KMS-11 (cell line): ENCODE data around the gene CLDN5.
"Not testable (repeated sequence)": the region's sequence is repeated elsewhere in the genome, so short reads cannot be mapped to it uniquely, and the experiment has no call there.

Experiments
- H2AFZ ChIP-seq: fragments of 200-600 bp; sonication (generic); 2 replicates; pipeline ENCODE4 v1.6.1; 2016; ENCODE audit warnings: antibody characterized with exemption, mixed run types, low read depth
- H3K27ac ChIP-seq: fragments of 200-600 bp; sonication (generic); 2 replicates; pipeline ENCODE4 v1.6.1; 2016; ENCODE audit warnings: mild to moderate bottlenecking, mixed run types
- H3K27me3 ChIP-seq: fragments of 200-600 bp; sonication (generic); 2 replicates; pipeline ENCODE4 v1.6.1; 2017; ENCODE audit warnings: mild to moderate bottlenecking, low read depth, mixed run types, moderate library complexity; ENCODE audit not compliant: insufficient read depth
- H3K36me3 ChIP-seq: fragments of 200-600 bp; sonication (generic); 2 replicates; pipeline ENCODE4 v1.6.1; 2017; ENCODE audit warnings: mild to moderate bottlenecking, mixed run types; ENCODE audit not compliant: insufficient read depth
- H3K4me1 ChIP-seq: fragments of 200-600 bp; sonication (generic); 2 replicates; pipeline ENCODE4 v1.6.1; 2016; ENCODE audit warnings: mild to moderate bottlenecking, low read depth, mixed run types; ENCODE audit not compliant: poor library complexity, severe bottlenecking
- H3K4me2 ChIP-seq: fragments of 200-600 bp; sonication (generic); 2 replicates; pipeline ENCODE4 v1.7.0; 2016; ENCODE audit warnings: mild to moderate bottlenecking, mixed run types
- H3K4me3 ChIP-seq: fragments of 200-600 bp; sonication (generic); IDR thresholded peaks from 2 replicates; pipeline ENCODE4 v1.6.1; 2017; ENCODE audit warnings: low read depth, low read length, mixed read lengths; ENCODE audit not compliant: insufficient read depth
- H3K79me2 ChIP-seq: fragments of 200-600 bp; sonication (generic); 2 replicates; pipeline ENCODE4 v1.6.1; 2016; ENCODE audit warnings: low read depth, mixed run types; ENCODE audit not compliant: insufficient read depth
- H3K9ac ChIP-seq: fragments of 200-600 bp; sonication (generic); 2 replicates; pipeline ENCODE4 v1.6.1; 2016; ENCODE audit warnings: mild to moderate bottlenecking, mixed run types
- H4K20me1 ChIP-seq: fragments of 200-600 bp; sonication (generic); 2 replicates; pipeline ENCODE4 v1.6.1; 2016; ENCODE audit warnings: mild to moderate bottlenecking, mixed run types; ENCODE audit not compliant: insufficient read depth
- TF ChIP-seq, protein P1 (sequence below): fragments of 200-600 bp; sonication (generic); conservative IDR thresholded peaks from 2 replicates; pipeline ENCODE4 v1.6.1; 2017; ENCODE audit warnings: low read depth, mild to moderate bottlenecking, antibody characterized with exemption, low read length, moderate library complexity, mixed read lengths

The CLDN5 gene

DNA sequence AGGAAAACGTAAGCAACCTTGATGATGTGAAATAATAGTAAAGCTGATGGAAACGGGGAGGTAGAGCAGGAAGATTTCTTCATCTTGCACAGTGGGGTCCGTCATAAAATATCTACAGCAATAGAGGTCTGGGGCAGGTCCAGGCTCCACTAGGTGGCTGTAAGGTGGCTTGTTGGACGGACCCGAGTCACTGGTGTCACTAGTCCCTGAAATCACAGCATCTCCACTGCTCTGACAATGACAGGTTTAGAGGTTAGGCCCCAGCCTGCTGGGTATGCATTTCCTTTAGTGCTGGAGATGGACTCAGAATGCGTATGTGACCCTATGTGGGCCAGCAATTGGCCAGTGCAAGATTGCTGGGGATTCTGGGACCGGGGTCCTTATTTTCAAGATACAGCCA, 25.2 kb upstream of the CLDN5 start:
- H3K36me3 ChIP-seq, result no peaks in the 10 kb centered on the region
- H3K9ac ChIP-seq, result no peak overlapping the region
- H3K27me3 ChIP-seq, result no peaks in the 10 kb centered on the region
- TF ChIP-seq, protein P1, sequence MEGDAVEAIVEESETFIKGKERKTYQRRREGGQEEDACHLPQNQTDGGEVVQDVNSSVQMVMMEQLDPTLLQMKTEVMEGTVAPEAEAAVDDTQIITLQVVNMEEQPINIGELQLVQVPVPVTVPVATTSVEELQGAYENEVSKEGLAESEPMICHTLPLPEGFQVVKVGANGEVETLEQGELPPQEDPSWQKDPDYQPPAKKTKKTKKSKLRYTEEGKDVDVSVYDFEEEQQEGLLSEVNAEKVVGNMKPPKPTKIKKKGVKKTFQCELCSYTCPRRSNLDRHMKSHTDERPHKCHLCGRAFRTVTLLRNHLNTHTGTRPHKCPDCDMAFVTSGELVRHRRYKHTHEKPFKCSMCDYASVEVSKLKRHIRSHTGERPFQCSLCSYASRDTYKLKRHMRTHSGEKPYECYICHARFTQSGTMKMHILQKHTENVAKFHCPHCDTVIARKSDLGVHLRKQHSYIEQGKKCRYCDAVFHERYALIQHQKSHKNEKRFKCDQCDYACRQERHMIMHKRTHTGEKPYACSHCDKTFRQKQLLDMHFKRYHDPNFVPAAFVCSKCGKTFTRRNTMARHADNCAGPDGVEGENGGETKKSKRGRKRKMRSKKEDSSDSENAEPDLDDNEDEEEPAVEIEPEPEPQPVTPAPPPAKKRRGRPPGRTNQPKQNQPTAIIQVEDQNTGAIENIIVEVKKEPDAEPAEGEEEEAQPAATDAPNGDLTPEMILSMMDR, result no peak
- no peaks in the 10 kb centered on the region for H3K4me1 ChIP-seq
- no peaks in the 10 kb centered on the region for H3K79me2 ChIP-seq
- no peak overlapping the region for H3K4me3 ChIP-seq
- no peak overlapping the region for H2AFZ ChIP-seq
- H3K27ac ChIP-seq, result no peak overlapping the region
- no peak overlapping the region for H3K4me2 ChIP-seq
- H4K20me1 ChIP-seq, result no peaks in the 10 kb centered on the region

- Histone ChIP-seq H3K4me2 (no peak overlapping the region), H3K27me3 (no peaks in the 10 kb centered on the region), H3K4me3 (no peak overlapping the region), H2AFZ (no peak overlapping the region), H3K79me2 (no peaks in the 10 kb centered on the region), H3K27ac (no peak overlapping the region), H4K20me1 (no peaks in the 10 kb centered on the region), H3K4me1 (no peaks in the 10 kb centered on the region), H3K9ac (no peak overlapping the region), H3K36me3 (no peaks in the 10 kb centered on the region)
- TF ChIP-seq, protein P1, result no peak
Measured at GRCh38 chr22:19548964-19549363, 24.8 kb upstream of the CLDN5 start.

- H3K27me3 ChIP-seq, H3K27ac ChIP-seq, H3K4me3 ChIP-seq, H3K36me3 ChIP-seq, H3K4me1 ChIP-seq, H2AFZ ChIP-seq, H3K9ac ChIP-seq, H3K4me2 ChIP-seq, H4K20me1 ChIP-seq, H3K79me2 ChIP-seq: not testable (repeated sequence)
Measured at GRCh38 chr22:19548427-19548826, 24.2 kb upstream of the CLDN5 start.

GRCh38 chr22:19547620-19548019, 23.4 kb upstream of the CLDN5 start:
- Histone ChIP-seq H4K20me1 (no peaks in the 10 kb centered on the region), H3K4me3 (no peak overlapping the region), H3K36me3 (no peaks in the 10 kb centered on the region), H3K27me3 (no peaks in the 10 kb centered on the region), H3K9ac (no peak overlapping the region), H3K79me2 (no peaks in the 10 kb centered on the region), H3K4me1 (no peaks in the 10 kb centered on the region), H2AFZ (no peak overlapping the region), H3K4me2 (no peak overlapping the region), H3K27ac (no peak overlapping the region)
- TF ChIP-seq, protein P1, result no peak

GRCh38 chr22:19546680-19547079, 22.5 kb upstream of the CLDN5 start:
- Histone ChIP-seq H3K4me2 (no peak overlapping the region), H3K27me3 (no peaks in the 10 kb centered on the region), H3K27ac (no peak overlapping the region), H3K9ac (no peak overlapping the region), H3K4me1 (no peaks in the 10 kb centered on the region), H3K36me3 (no peaks in the 10 kb centered on the region), H4K20me1 (no peaks in the 10 kb centered on the region), H3K4me3 (no peak overlapping the region), H2AFZ (no peak overlapping the region), H3K79me2 (no peaks in the 10 kb centered on the region)
- TF ChIP-seq, protein P1, result no peak
